BLaER1 (cell line): ENCODE data around the gene RAB36.

Experiments used
- H3K27ac ChIP-seq: shearing (Covaris generic); formaldehyde crosslinking; 2 replicates; pipeline ENCODE4 v1.8.1; 2022
- H3K27me3 ChIP-seq: shearing (Covaris generic); formaldehyde crosslinking; 2 replicates; pipeline ENCODE4 v1.8.1; 2022
- H3K36me3 ChIP-seq: shearing (Covaris generic); formaldehyde crosslinking; 2 replicates; pipeline ENCODE4 v1.8.1; 2022
- H3K4me1 ChIP-seq: shearing (Covaris generic); formaldehyde crosslinking; 2 replicates; pipeline ENCODE4 v1.8.1; 2022
- H3K4me2 ChIP-seq: shearing (Covaris generic); formaldehyde crosslinking; 2 replicates; pipeline ENCODE4 v1.8.1; 2022
- H3K4me3 ChIP-seq: shearing (Covaris generic); formaldehyde crosslinking; 2 replicates; pipeline ENCODE4 v1.8.1; 2022
- H3K9ac ChIP-seq: shearing (Covaris generic); formaldehyde crosslinking; 2 replicates; pipeline ENCODE4 v1.8.1; 2022
- H3K9me3 ChIP-seq: shearing (Covaris generic); formaldehyde crosslinking; 2 replicates; pipeline ENCODE4 v1.8.1; 2022
- H4K20me1 ChIP-seq: shearing (Covaris generic); formaldehyde crosslinking; 2 replicates; pipeline ENCODE4 v1.8.1; 2022
- Cebpa-rat ChIP-seq: shearing (Covaris generic); IDR thresholded peaks from 2 replicates; pipeline ENCODE4 v1.8.1; 2022

The RAB36 gene

GRCh38 chr22:23114721-23115020 lies 30.6 kb upstream of the RAB36 start:
- Histone ChIP-seq H3K4me3 (no peak overlapping the region), H3K27ac (peak overlapping the region; percentile 84), H3K36me3 (peaks cover 8% of the 10 kb centered on the region; the same call in 1 of the 2 replicates), H3K4me2 (peak overlapping the region; percentile 94), H3K9ac (peak overlapping the region; percentile 67), H3K4me1 (peaks cover 100% of the 10 kb centered on the region), H4K20me1 (peaks cover 23% of the 10 kb centered on the region), H3K9me3 (no peaks in the 10 kb centered on the region), H3K27me3 (no peaks in the 10 kb centered on the region)
- TF ChIP-seq Cebpa-rat: no peak

DNA sequence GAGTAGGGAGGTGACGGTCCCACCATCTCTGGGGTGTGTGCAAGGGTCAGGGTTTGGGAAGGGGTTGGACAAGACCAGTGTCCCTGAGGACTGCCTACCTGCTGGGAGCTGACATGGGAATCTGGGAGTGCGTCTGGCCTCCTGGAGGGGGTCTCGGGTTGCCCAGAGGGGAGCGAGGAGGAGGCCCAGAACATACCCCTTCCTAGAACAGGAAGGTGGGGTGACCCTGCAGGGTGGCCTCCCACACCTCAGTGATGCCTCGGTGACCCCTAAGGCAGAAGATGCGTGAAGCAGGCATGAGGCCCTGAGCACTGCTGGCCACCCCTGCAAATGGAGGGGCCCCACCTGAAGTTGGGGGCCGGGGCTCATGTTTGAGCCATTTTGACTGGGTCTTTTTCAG lies 29.9 kb upstream of the RAB36 start:
- no peaks in the 10 kb centered on the region for H3K9me3 ChIP-seq
- H3K27ac ChIP-seq: peak overlapping the region; percentile 84
- no peak overlapping the region for H3K4me3 ChIP-seq
- peaks cover 100% of the 10 kb centered on the region for H3K4me1 ChIP-seq
- peaks cover 8% of the 10 kb centered on the region; the same call in 1 of the 2 replicates for H3K36me3 ChIP-seq
- peaks cover 16% of the 10 kb centered on the region for H4K20me1 ChIP-seq
- H3K4me2 ChIP-seq: peak overlapping the region; percentile 94
- no peak for TF ChIP-seq Cebpa-rat
- no peaks in the 10 kb centered on the region for H3K27me3 ChIP-seq
- no peak overlapping the region for H3K9ac ChIP-seq

DNA sequence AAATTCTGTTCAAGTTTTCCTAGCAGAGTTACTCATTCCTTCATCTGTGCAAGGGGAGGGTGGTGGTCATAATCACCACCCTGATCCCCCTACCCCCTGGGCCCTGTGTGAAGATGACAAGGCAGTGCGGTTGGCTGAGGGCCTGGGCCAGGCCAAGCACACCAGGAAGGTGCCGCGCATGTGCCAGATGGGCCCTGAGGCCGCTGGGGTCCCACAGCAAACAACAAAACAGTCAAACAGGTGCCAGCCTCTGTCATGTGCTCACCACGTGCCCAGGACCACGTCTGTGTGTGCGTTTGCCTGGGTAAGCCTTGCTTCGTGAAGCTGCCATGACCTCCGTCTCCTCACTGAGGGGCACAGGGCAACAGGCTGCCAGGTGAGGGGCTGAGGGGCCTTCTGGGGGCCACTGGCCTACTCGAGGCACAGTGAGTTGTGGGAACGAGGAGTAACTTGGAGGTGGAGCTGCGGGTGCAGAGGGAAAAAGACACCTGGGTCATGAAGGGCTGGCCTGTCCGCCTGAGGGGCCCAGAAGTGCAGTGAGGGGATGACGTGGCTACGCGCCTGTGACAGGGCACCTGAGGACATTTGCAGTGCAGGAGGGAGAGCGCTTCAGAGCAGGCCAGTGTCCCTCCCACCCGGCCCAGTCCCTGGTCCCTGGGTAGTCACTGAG lies 29.3 kb upstream of the RAB36 start:
- Histone ChIP-seq H3K27ac (peak overlapping the region; percentile 84), H3K4me2 (peak overlapping the region; percentile 94), H3K4me3 (no peak overlapping the region), H3K36me3 (peaks cover 8% of the 10 kb centered on the region; the same call in 1 of the 2 replicates), H3K9me3 (no peaks in the 10 kb centered on the region), H3K4me1 (peaks cover 96% of the 10 kb centered on the region), H3K27me3 (no peaks in the 10 kb centered on the region), H3K9ac (no peak overlapping the region), H4K20me1 (peaks cover 14% of the 10 kb centered on the region)
- no peak for TF ChIP-seq Cebpa-rat

GRCh38 chr22:23116506-23117263 lies 28.6 kb upstream of the RAB36 start:
- no peaks in the 10 kb centered on the region for H3K9me3 ChIP-seq
- TF ChIP-seq Cebpa-rat: no peak
- peaks cover 11% of the 10 kb centered on the region for H4K20me1 ChIP-seq
- peak overlapping the region; percentile 84 for H3K27ac ChIP-seq
- no peak overlapping the region for H3K4me3 ChIP-seq
- H3K4me1 ChIP-seq: peaks cover 96% of the 10 kb centered on the region
- peak overlapping the region; percentile 94 for H3K4me2 ChIP-seq
- 0 out of 2 replicates have a peak overlapping the region, but pooled peaks have one; percentile 43 for H3K9ac ChIP-seq
- H3K27me3 ChIP-seq: no peaks in the 10 kb centered on the region
- H3K36me3 ChIP-seq: peaks cover 8% of the 10 kb centered on the region; the same call in 1 of the 2 replicates

GRCh38 chr22:23117275-23117674 lies 28.0 kb upstream of the RAB36 start:
- peaks cover 96% of the 10 kb centered on the region for H3K4me1 ChIP-seq
- peaks cover 7% of the 10 kb centered on the region for H4K20me1 ChIP-seq
- no peaks in the 10 kb centered on the region for H3K27me3 ChIP-seq
- no peak overlapping the region for H3K4me3 ChIP-seq
- no peak for TF ChIP-seq Cebpa-rat
- no peaks in the 10 kb centered on the region for H3K9me3 ChIP-seq
- peaks cover 8% of the 10 kb centered on the region; the same call in 1 of the 2 replicates for H3K36me3 ChIP-seq
- peak overlapping the region; percentile 94 for H3K4me2 ChIP-seq
- H3K9ac ChIP-seq: peak overlapping the region; percentile 46
- peak overlapping the region; percentile 84 for H3K27ac ChIP-seq

- Histone ChIP-seq H3K9ac (peak overlapping the region; percentile 46), H3K27me3 (no peaks in the 10 kb centered on the region), H3K4me2 (peak overlapping the region; percentile 94), H4K20me1 (peaks cover 7% of the 10 kb centered on the region; the same call in 1 of the 2 replicates), H3K4me3 (no peak overlapping the region), H3K27ac (peak overlapping the region; percentile 84), H3K4me1 (peaks cover 96% of the 10 kb centered on the region), H3K36me3 (peaks cover 13% of the 10 kb centered on the region; the same call in 1 of the 2 replicates), H3K9me3 (no peaks in the 10 kb centered on the region)
- no peak for TF ChIP-seq Cebpa-rat
These were observed 27.2 kb upstream of the RAB36 start for GRCh38 chr22:23117891-23118646.

GRCh38 chr22:23118647-23119493 lies 26.4 kb upstream of the RAB36 start:
- H3K27ac ChIP-seq: peak overlapping the region; percentile 84
- peaks cover 7% of the 10 kb centered on the region; the same call in 1 of the 2 replicates for H4K20me1 ChIP-seq
- H3K9me3 ChIP-seq: no peaks in the 10 kb centered on the region
- H3K36me3 ChIP-seq: peaks cover 21% of the 10 kb centered on the region; the same call in 1 of the 2 replicates
- H3K4me1 ChIP-seq: peaks cover 88% of the 10 kb centered on the region
- H3K4me3 ChIP-seq: peak overlapping the region; percentile 5; the same call in 1 of the 2 replicates
- peak overlapping the region; percentile 94 for H3K4me2 ChIP-seq
- H3K9ac ChIP-seq: peak overlapping the region; percentile 48
- H3K27me3 ChIP-seq: no peaks in the 10 kb centered on the region
- no peak for TF ChIP-seq Cebpa-rat

- no peaks in the 10 kb centered on the region for H3K9me3 ChIP-seq
- TF ChIP-seq Cebpa-rat: no peak
- H3K4me2 ChIP-seq: peak overlapping the region; percentile 94
- peak overlapping the region; percentile 84 for H3K27ac ChIP-seq
- peaks cover 27% of the 10 kb centered on the region; the same call in 1 of the 2 replicates for H3K36me3 ChIP-seq
- 0 out of 2 replicates have a peak overlapping the region, but pooled peaks have one; percentile 48 for H3K9ac ChIP-seq
- H3K27me3 ChIP-seq: no peaks in the 10 kb centered on the region
- H3K4me3 ChIP-seq: no peak overlapping the region
- H4K20me1 ChIP-seq: peaks cover 7% of the 10 kb centered on the region; the same call in 1 of the 2 replicates
- peaks cover 79% of the 10 kb centered on the region for H3K4me1 ChIP-seq
These were observed 25.5 kb upstream of the RAB36 start for GRCh38 chr22:23119494-23120414.
